ENCODE measurements around the gene ELFN1. TPM values are rescaled to one million over a fixed set of nuclear protein-coding genes. Genes with fewer than 3 reads are reported as not detected.
"Not testable (repeated sequence)": the region's sequence is repeated elsewhere in the genome, so short reads cannot be mapped to it uniquely, and the experiment has no call there.

The ELFN1 gene
- total RNA-seq, 1 donor from 2014 or later, result 0.65 TPM

- no peaks in the 10 kb centered on the region for H3K36me3 Mint-ChIP-seq (ENCODE audit: low read depth)
- no peak overlapping the region for H3K27ac Mint-ChIP-seq (ENCODE audit: unreplicated experiment)
- no peak for TF ChIP-seq CTCF (IDR thresholded peaks at IDR 0.05)
- no peak for DNase-seq (ENCODE audit: low spot score)
- no peaks in the 10 kb centered on the region for H3K9me3 Mint-ChIP-seq (ENCODE audit: low read depth)
- no peak overlapping the region for H3K4me3 Mint-ChIP-seq (ENCODE audit: unreplicated experiment)
- H3K27me3 Mint-ChIP-seq (ENCODE audit: low read depth), result peaks cover 19% of the 10 kb centered on the region
- H3K4me1 Mint-ChIP-seq (ENCODE audit: low read depth), result no peaks in the 10 kb centered on the region
Measured at GRCh38 chr7:1761774-1762173, 91.7 kb downstream of the ELFN1 start.

GRCh38 chr7:1762238-1762945 is 92.3 kb downstream of the ELFN1 start:
- peaks cover 15% of the 10 kb centered on the region for H3K27me3 Mint-ChIP-seq (ENCODE audit: low read depth)
- no peaks in the 10 kb centered on the region for H3K4me1 Mint-ChIP-seq (ENCODE audit: low read depth)
- no peak overlapping the region for H3K4me3 Mint-ChIP-seq (ENCODE audit: unreplicated experiment)
- no peaks in the 10 kb centered on the region for H3K9me3 Mint-ChIP-seq (ENCODE audit: low read depth)
- no peak for TF ChIP-seq CTCF (IDR thresholded peaks at IDR 0.05)
- no peaks in the 10 kb centered on the region for H3K36me3 Mint-ChIP-seq (ENCODE audit: low read depth)
- H3K27ac Mint-ChIP-seq (ENCODE audit: unreplicated experiment), result no peak overlapping the region
- peak; percentile 60 for DNase-seq (ENCODE audit: low spot score)

GRCh38 chr7:1763033-1763432 is 93.0 kb downstream of the ELFN1 start:
- Mint-ChIP-seq H3K27ac (ENCODE audit: unreplicated experiment) (no peak overlapping the region), H3K4me3 (ENCODE audit: unreplicated experiment) (no peak overlapping the region), H3K36me3 (ENCODE audit: low read depth) (no peaks in the 10 kb centered on the region), H3K4me1 (ENCODE audit: low read depth) (no peaks in the 10 kb centered on the region), H3K27me3 (ENCODE audit: low read depth) (peaks cover 11% of the 10 kb centered on the region), H3K9me3 (ENCODE audit: low read depth) (no peaks in the 10 kb centered on the region)
- peak; percentile 20 for DNase-seq (ENCODE audit: low spot score)
- TF ChIP-seq CTCF (IDR thresholded peaks at IDR 0.05), result no peak

- not testable (repeated sequence) for H3K4me3 Mint-ChIP-seq (ENCODE audit: unreplicated experiment); H3K4me1 Mint-ChIP-seq (ENCODE audit: low read depth); H3K27me3 Mint-ChIP-seq (ENCODE audit: low read depth); H3K27ac Mint-ChIP-seq (ENCODE audit: unreplicated experiment); H3K36me3 Mint-ChIP-seq (ENCODE audit: low read depth); H3K9me3 Mint-ChIP-seq (ENCODE audit: low read depth)
- DNase-seq (ENCODE audit: low spot score), result peak; percentile 40
Measured at GRCh38 chr7:1763911-1764310, 93.8 kb downstream of the ELFN1 start.

GRCh38 chr7:1765336-1765735 is 95.3 kb downstream of the ELFN1 start:
- Mint-ChIP-seq H3K27me3 (ENCODE audit: low read depth) (peaks cover 6% of the 10 kb centered on the region), H3K27ac (ENCODE audit: unreplicated experiment) (no peak overlapping the region), H3K4me1 (ENCODE audit: low read depth) (no peaks in the 10 kb centered on the region), H3K4me3 (ENCODE audit: unreplicated experiment) (no peak overlapping the region), H3K9me3 (ENCODE audit: low read depth) (no peaks in the 10 kb centered on the region), H3K36me3 (ENCODE audit: low read depth) (no peaks in the 10 kb centered on the region)
- DNase-seq (ENCODE audit: low spot score), result no peak
- TF ChIP-seq CTCF (IDR thresholded peaks at IDR 0.05), result no peak

- H3K36me3 Mint-ChIP-seq (ENCODE audit: low read depth), result no peaks in the 10 kb centered on the region
- H3K27me3 Mint-ChIP-seq (ENCODE audit: low read depth), result peaks cover 6% of the 10 kb centered on the region
- peak; percentile 34 for TF ChIP-seq CTCF (IDR thresholded peaks at IDR 0.05)
- H3K9me3 Mint-ChIP-seq (ENCODE audit: low read depth), result no peaks in the 10 kb centered on the region
- no peaks in the 10 kb centered on the region for H3K4me1 Mint-ChIP-seq (ENCODE audit: low read depth)
- no peak overlapping the region for H3K27ac Mint-ChIP-seq (ENCODE audit: unreplicated experiment)
- no peak overlapping the region for H3K4me3 Mint-ChIP-seq (ENCODE audit: unreplicated experiment)
- DNase-seq (ENCODE audit: low spot score), result no peak
Measured at GRCh38 chr7:1767524-1767923, 97.4 kb downstream of the ELFN1 start.
